ENCODE measurements around the gene SPDYA.
"Not testable (repeated sequence)": the region's sequence is repeated elsewhere in the genome, so short reads cannot be mapped to it uniquely, and the experiment has no call there.

Gene SPDYA

GRCh38 chr2:28810384-28811285, at the start of gene SPDYA:
Gene SPDYA, plus strand, starts transcription at chr2:28810834. Its CDS starts 5,181 bp downstream, at chr2:28816015.
- DNase-seq, result peak in 1 of 2 experiments; percentile 9

DNA sequence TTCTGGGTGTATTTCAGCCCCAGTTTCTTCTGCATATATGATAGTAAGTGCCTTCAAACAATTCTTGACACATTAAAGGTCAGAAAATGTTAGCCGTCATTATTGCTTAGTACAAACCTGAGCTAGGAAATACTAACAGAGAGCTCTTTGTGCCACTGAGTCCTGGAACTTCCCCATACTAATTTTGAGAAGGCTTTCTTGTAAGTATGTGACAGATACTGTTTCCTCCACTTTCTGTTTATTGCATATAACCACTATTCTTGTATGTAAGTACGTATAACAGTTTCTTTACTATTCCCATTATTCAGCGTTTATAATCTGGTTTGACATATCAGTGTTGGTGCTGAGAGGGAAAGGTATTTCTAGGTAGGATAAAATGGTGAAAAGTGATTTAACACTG, 49.2 kb upstream of the SPDYA start:
- DNase-seq, result no peak

GRCh38 chr2:28764909-28765711, 45.5 kb upstream of the SPDYA start:
- no peak for DNase-seq

GRCh38 chr2:28766070-28766469, 44.6 kb upstream of the SPDYA start:
- no peak for DNase-seq

DNA sequence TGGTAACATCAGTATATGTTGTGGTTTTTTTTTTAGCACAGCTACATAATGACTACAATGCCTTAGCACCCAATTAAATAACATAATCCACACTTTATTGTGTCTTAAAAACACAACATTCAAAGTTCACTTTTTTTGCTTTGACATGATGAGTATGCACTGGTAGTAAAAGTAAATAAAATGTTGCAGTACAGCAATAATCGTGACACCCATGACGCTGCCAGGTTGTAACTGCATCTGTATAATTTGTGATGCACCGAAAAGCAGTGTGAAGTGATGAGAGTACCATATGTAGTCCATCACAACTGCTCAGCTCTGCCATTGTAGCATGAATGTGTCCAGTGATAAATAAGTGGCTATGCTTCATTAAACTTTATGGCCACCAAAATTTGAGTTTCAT, 43.3 kb upstream of the SPDYA start:
- no peak for DNase-seq

GRCh38 chr2:28768422-28768821, 42.2 kb upstream of the SPDYA start:
- DNase-seq, result no peak

DNA sequence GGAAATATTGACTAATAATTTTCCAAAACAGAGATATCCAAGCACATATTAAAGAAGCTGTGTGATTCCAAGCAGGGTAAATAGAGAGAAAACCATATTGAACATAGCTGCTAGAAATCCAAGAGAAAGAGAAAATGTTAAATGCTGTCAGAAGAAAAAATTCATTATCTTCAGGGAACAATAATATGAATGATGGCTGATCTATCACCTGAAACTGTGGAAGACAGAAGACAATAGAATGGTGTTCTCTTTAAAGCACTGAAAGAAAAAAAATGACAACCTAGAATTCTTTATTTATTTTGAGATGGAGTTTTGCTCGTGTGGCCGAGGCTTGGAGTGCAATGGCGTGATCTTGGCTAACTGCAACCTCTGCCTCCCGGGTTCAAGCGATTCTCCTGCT, 41.7 kb upstream of the SPDYA start:
- no peak for DNase-seq

- no peak for DNase-seq
Observed at GRCh38 chr2:28772351-28772750, 38.3 kb upstream of the SPDYA start.

DNA sequence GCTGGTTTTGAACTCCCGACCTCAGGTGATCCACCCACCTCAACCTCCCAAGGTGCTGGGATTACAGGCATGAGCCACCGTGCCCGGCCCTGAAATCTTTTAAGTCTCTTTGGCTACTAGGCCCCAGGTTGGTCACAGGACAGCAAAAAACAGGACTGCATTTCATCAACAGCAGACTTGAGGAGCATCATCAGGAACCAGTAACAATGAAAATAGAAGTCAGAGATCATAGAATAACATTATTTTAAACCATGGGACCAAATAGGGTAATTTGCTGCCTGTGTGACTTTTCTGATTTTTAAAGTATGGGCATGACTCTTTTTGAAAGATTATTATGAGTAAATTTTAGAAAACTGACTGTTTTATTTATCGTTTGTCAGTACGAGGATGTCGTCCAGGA, 34.2 kb upstream of the SPDYA start:
- DNase-seq, result no peak

DNA sequence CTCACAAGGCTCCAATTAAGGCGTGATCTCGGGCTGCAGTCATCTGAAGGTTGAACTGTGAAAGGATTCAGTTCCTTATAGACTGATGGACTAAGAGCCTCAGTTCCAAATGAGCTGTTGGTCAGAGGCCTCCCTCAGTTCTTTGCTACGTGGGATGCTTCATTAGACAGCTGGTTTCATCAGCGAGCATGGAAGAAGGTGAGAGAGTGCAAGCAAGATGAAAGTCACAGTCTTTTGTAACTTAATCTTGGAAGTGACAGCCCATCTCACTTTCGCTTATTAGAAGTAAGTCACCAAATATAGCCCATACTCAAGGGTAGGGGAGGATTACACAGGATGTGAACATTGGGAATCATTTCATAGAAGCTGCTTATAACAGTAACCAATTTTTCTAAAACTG, 32.2 kb upstream of the SPDYA start:
- no peak for DNase-seq

- no peak for DNase-seq
Observed at GRCh38 chr2:28779001-28779400, 31.6 kb upstream of the SPDYA start.

GRCh38 chr2:28780496-28780895, 30.1 kb upstream of the SPDYA start:
- DNase-seq, result no peak

DNA sequence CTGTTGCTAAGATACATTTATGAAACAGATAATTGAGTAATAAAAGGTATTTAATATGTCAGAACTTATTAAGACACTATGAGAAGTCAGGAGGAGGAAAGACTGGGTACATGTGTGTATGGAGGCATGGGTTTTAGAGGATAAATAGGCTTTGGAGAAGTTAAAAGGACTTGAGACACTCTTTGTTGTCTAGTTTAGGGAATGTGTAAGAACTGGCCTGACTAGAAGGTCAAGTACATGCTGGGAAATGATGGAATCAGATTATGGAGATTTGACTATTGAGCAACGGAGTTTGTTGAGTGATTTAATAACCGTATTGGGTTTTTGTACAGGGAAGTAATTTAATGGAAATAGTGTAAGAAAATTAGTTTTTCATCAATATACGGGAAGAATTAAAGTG, 28.2 kb upstream of the SPDYA start:
- no peak for DNase-seq

DNA sequence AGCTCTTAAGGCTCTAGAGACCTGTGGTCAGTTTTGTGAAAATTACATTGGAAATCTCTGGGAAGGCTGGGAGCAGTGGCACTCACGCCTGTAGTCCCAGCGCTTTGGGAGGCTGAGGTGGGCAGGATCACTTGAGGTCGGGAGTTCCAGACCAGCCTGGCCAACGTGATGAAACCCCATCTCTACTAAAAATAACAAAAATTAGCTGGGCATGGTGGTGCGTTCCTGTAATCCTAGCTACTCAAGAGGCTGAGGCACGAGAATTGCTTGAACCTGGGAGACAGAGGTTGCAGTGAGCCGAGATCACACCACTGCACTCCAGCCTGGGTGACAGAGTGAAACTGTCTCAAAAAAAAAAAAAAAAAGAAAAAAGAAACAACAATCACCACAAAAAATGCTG, 26.1 kb upstream of the SPDYA start:
- DNase-seq, result not testable (repeated sequence)

- DNase-seq, result no peak
Observed at GRCh38 chr2:28796620-28797019, 14.0 kb upstream of the SPDYA start.

DNA sequence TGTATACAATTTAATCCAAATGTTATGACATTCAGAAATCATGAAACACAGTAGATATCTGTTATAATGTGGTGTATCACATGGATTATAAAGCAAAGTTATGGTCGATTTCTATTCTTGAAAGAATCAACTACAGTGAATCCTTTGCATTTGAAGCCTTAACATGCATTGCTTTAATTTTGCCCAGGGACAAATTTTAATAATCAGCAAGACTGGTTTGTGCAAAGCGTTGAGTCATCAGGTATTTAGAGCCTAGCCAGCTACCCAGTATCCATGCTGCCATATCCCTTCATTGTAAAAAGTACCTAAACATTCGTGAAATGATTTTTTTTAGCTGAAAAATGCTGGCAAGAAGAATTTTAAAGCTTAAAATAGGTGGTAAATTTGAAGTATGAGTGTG, 8.9 kb upstream of the SPDYA start:
- DNase-seq, result no peak

- no peak for DNase-seq
Observed at GRCh38 chr2:28802975-28803429, 7.6 kb upstream of the SPDYA start.

DNA sequence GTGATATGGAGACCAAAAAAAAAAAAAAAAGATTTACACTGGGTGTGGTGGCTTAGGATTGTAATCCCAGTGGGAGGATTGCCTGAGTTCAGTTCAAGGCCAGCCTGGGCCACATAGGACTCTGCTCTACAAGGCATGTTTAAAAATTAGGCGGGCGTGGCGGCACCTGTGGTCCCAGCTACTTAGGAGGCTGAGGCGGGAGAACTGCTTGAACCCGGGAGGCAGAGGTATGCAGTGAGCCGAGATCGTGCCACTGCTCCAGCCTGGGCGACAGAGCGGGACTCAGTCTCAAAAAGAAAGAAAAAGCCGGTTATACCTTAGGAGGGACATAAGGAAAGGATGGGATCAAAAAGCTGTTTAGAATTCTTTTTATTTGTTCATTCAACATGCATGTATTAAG, 707 bp upstream of the SPDYA start:
- DNase-seq, result no peak

- DNase-seq, result no peak
Observed at GRCh38 chr2:28818053-28818452, 7.4 kb downstream of the SPDYA start.

DNA sequence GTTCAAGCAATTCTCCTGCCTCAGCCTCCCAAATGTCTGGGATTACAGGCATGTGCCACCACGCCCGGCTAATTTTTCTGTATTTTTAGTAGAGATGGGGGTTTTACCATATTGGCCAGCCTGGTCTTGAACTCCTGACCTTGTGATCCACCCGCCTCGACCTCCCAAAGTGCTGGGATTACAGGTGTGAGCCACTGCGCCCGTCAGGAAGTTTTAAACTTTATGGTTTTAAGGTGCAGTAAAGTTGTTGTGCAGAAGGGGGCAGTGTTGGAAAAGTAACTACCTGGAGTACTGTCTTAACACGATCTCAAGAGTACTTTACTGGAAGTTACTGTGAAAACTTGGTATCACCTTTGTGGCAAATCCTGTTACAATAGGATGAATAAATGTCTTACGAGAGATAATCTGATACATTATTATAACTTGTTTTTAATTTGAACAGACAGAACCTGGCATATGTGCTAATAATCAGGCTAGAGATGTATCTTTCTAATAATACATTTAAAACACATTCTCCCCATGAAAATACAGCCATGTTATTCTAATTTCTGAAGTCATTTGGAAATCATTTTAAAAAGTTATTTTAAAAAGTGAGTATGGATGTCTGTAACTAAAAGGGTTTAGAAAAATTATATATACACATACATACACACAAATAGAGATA, 10.8 kb downstream of the SPDYA start:
- DNase-seq, result no peak

DNA sequence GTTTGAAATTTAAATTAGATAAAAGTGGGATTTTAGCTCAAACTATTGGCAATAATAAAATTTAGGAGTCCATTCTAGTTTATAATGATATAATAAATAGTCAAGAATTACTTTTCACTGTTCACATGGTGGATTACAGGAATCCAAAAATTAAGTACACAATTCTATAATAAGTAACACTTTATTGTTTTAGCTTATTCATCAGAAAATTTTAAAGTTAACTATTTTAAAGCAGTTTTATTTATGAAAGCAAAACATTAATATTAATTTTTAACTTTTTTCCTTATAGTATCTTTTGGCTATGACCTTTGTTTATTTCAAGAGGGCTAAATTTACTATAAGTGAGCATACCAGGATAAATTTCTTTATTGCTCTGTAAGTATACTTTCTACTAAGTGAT, 11.4 kb downstream of the SPDYA start:
- no peak for DNase-seq

GRCh38 chr2:28824207-28824606, 13.6 kb downstream of the SPDYA start:
- DNase-seq, result no peak

DNA sequence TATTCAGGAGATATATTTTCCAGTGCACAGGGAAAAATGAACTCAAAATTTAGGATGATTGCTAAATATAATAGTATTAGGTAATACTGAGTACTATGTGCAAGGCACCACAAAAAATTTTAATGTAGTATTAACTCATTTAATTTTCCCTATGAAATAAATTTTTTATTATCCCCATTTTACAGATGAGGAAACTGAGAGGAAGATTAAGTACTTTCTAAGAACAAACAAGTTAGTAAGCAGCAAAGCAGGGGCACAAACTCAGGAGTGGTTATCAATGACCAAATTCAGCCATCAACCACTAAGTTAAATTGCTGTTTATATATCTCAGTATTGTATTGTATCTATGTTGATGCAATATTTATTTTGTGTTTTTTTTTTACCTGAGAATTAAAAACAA, 14.2 kb downstream of the SPDYA start:
- DNase-seq, result no peak

Measured in cerebellar nuclear complex (tissue), 1 donor.